Ascending aorta (tissue), 2 donors: Measurements from ENCODE around the gene PPP1R3F. TPM values are rescaled to one million over a fixed set of nuclear protein-coding genes. Genes with fewer than 3 reads are reported as not detected.

Experiments
- DNase-seq, 2 donors: peaks; one replicate each; pipeline ENCODE4 v3.0.0-alpha.2; 2019; ENCODE audit warnings: low spot score in 2 of 2
- H3K27ac ChIP-seq, 2 donors: fragments of 200-600 bp; sonication (generic); one replicate each; pipeline ENCODE4 v1.5.1; 2016 to 2017; ENCODE audit warnings: mild to moderate bottlenecking in 1 of 2
- H3K27me3 ChIP-seq: fragments of 200-600 bp; sonication (generic); one replicate; pipeline ENCODE4 v1.5.1; 2017
- H3K36me3 ChIP-seq, 2 donors: fragments of 200-600 bp; sonication (generic); one replicate each; pipeline ENCODE4 v1.5.1; 2016
- H3K4me1 ChIP-seq, 2 donors: fragments of 200-600 bp; sonication (generic); one replicate each; pipeline ENCODE4 v1.5.1; 2016 to 2017; ENCODE audit warnings: mild to moderate bottlenecking in 1 of 2
- H3K4me3 ChIP-seq, 2 donors: fragments of 200-600 bp; sonication (generic); one replicate each; pipeline ENCODE4 v1.5.1; 2016 to 2017; ENCODE audit warnings: mild to moderate bottlenecking in 1 of 2
- H3K9me3 ChIP-seq, 2 donors: fragments of 200-600 bp; sonication (generic); one replicate each; pipeline ENCODE4 v1.5.1; 2016
- CTCF ChIP-seq, 3 experiments: fragments of 200-600 bp in 2 of 3; fragments of 450-650 bp in 1 of 3; sonication (generic) in 2 of 3; IDR thresholded peaks; one replicate each; pipeline ENCODE4 v1.5.1; 2016 to 2019; ENCODE audit warnings: antibody characterized with exemption in 3 of 3, mild to moderate bottlenecking in 1 of 3, moderate library complexity in 1 of 3
- intact Hi-C: fragments of 100-400 bp; cut with DNase I; formaldehyde crosslinking; loops from one replicate; pipeline ENCODE4 v1.15.1; 2023
- total RNA-seq: library from RNA; depleted of rRNA; stranded (reverse); fragments of >200 nt; gene quantifications from one replicate; pipeline ENCODE4 v1.1.0, GENCODE V29; 2016

PPP1R3F gene
- total RNA-seq, 1 donor from 2014 or later: 14.8 TPM

GRCh38 chrX:49269010-49269766, 405 bp upstream of the PPP1R3F start:
- TF ChIP-seq CTCF (IDR thresholded peaks at IDR 0.05): no peak

GRCh38 chrX:49270249-49270921, 792 bp downstream of the PPP1R3F start:
- peak overlapping the region; percentile 90 to 93 for H3K27ac ChIP-seq
- peaks cover 0 to 2% of the 10 kb centered on the region in 2 donors for H3K4me1 ChIP-seq
- no peaks in the 10 kb centered on the region for H3K9me3 ChIP-seq
- H3K4me3 ChIP-seq: peak overlapping the region; percentile 60 to 93
- no peaks in the 10 kb centered on the region for H3K36me3 ChIP-seq
- intact Hi-C loops: no loop called here
- TF ChIP-seq CTCF (IDR thresholded peaks at IDR 0.05): no peak
- no peak for DNase-seq
- no peaks in the 10 kb centered on the region for H3K27me3 ChIP-seq

More at GRCh38 chrX:49269010-49269766, 405 bp upstream of the PPP1R3F start:
- Histone ChIP-seq H3K27ac (peak overlapping the region; percentile 90 to 93), H3K4me3 (peak overlapping the region; percentile 60 to 93), H3K4me1 (peaks cover 0 to 2% of the 10 kb centered on the region in 2 donors), H3K36me3 (no peaks in the 10 kb centered on the region), H3K9me3 (no peaks in the 10 kb centered on the region), H3K27me3 (no peaks in the 10 kb centered on the region)
- intact Hi-C loops: loop anchor here (1.0 to 2.0 kb wide), 6 partner anchors 69 to 572 kb away; partner anchors contain the start of genes MAGIX, SUV39H1 and SYP
- peak; percentile 93 to 98 for DNase-seq

GRCh38 chrX:49271341-49271740, 1.7 kb downstream of the PPP1R3F start:
- Histone ChIP-seq H3K27ac (no peak overlapping the region), H3K9me3 (no peaks in the 10 kb centered on the region), H3K4me1 (peaks cover 0 to 2% of the 10 kb centered on the region in 2 donors), H3K4me3 (peak overlapping the region in 1 of 2 donors; percentile 93), H3K36me3 (no peaks in the 10 kb centered on the region), H3K27me3 (no peaks in the 10 kb centered on the region)
- TF ChIP-seq CTCF (IDR thresholded peaks at IDR 0.05): no peak
- intact Hi-C loops: no loop called here
- DNase-seq: no peak

GRCh38 chrX:49272421-49272820, 2.8 kb downstream of the PPP1R3F start:
- Histone ChIP-seq H3K27me3 (no peaks in the 10 kb centered on the region), H3K4me3 (no peak overlapping the region), H3K4me1 (peaks cover 0 to 2% of the 10 kb centered on the region in 2 donors), H3K9me3 (no peaks in the 10 kb centered on the region), H3K27ac (no peak overlapping the region), H3K36me3 (no peaks in the 10 kb centered on the region)
- TF ChIP-seq CTCF (IDR thresholded peaks at IDR 0.05): no peak
- intact Hi-C loops: no loop called here
- DNase-seq: no peak

- intact Hi-C loops: no loop called here
- peaks cover 0 to 2% of the 10 kb centered on the region in 2 donors for H3K4me1 ChIP-seq
- no peak for TF ChIP-seq CTCF (IDR thresholded peaks at IDR 0.05)
- H3K27me3 ChIP-seq: no peaks in the 10 kb centered on the region
- no peaks in the 10 kb centered on the region for H3K36me3 ChIP-seq
- no peaks in the 10 kb centered on the region for H3K9me3 ChIP-seq
- DNase-seq: no peak
- H3K4me3 ChIP-seq: no peak overlapping the region
- no peak overlapping the region for H3K27ac ChIP-seq
Observed at GRCh38 chrX:49273181-49273727, 3.7 kb downstream of the PPP1R3F start.
